Immature natural killer cell (primary cell): ENCODE data around the gene BEND7. TPM values are rescaled to one million over a fixed set of nuclear protein-coding genes. Genes with fewer than 3 reads are reported as not detected.

ENCODE experiments used
- DNase-seq, 3 donors: peaks; one replicate each; pipeline ENCODE4 v3.0.0; 2022; ENCODE audit warnings: mixed read lengths in 1 of 3
- H3K27ac Mint-ChIP-seq, 6 donors: one replicate each; pipeline ENCODE4 v1.8.0; 2020; ENCODE audit warnings: mixed read lengths in 6 of 6, mild to moderate bottlenecking in 5 of 6, inconsistent platforms in 4 of 6, moderate library complexity in 3 of 6
- H3K27me3 Mint-ChIP-seq, 3 donors: one replicate each; pipeline ENCODE4 v1.8.0; 2020 to 2021; ENCODE audit warnings: low read depth in 3 of 3, mild to moderate bottlenecking in 3 of 3, mixed read lengths in 3 of 3, moderate library complexity in 3 of 3, inconsistent platforms in 1 of 3
- H3K36me3 Mint-ChIP-seq, 3 donors: one replicate each; pipeline ENCODE4 v1.8.0; 2020; ENCODE audit warnings: mixed read lengths in 3 of 3, inconsistent platforms in 2 of 3, mild to moderate bottlenecking in 2 of 3
- H3K4me1 Mint-ChIP-seq, 2 donors: one replicate each; pipeline ENCODE4 v1.8.0; 2020; ENCODE audit warnings: inconsistent platforms in 2 of 2, mild to moderate bottlenecking in 2 of 2, mixed read lengths in 2 of 2, moderate library complexity in 1 of 2
- H3K4me3 Mint-ChIP-seq, 5 donors: one replicate each; pipeline ENCODE4 v1.8.0; 2020; ENCODE audit warnings: mild to moderate bottlenecking in 5 of 5, mixed read lengths in 5 of 5, inconsistent platforms in 3 of 5, moderate library complexity in 3 of 5
- H3K9me3 Mint-ChIP-seq, 6 donors: one replicate each; pipeline ENCODE4 v1.8.0; 2020; ENCODE audit warnings: mild to moderate bottlenecking in 6 of 6, mixed read lengths in 6 of 6, inconsistent platforms in 4 of 6, moderate library complexity in 3 of 6
- polyA plus RNA-seq, 3 donors: library from polyadenylated mRNA; unstranded; fragments of 300-500 nt; fragmentation: Illumina TruSeq; gene quantifications; one replicate each; pipeline ENCODE4 v1.2.3, GENCODE V29; 2021

Gene BEND7
- polyA plus RNA-seq, 3 donors from 2014 or later: not detected

GRCh38 chr10:13485623-13486022 lies 43.2 kb downstream of the BEND7 start:
- Mint-ChIP-seq H3K27ac (no peak overlapping the region), H3K4me1 (no peaks in the 10 kb centered on the region), H3K36me3 (no peaks in the 10 kb centered on the region), H3K4me3 (no peak overlapping the region), H3K9me3 (no peaks in the 10 kb centered on the region), H3K27me3 (peaks cover 1 to 4% (median 4%) of the 10 kb centered on the region in 3 donors)
- DNase-seq: no peak

GRCh38 chr10:13483951-13484350 lies 44.9 kb downstream of the BEND7 start:
- Mint-ChIP-seq H3K27ac (no peak overlapping the region), H3K4me1 (no peaks in the 10 kb centered on the region), H3K4me3 (no peak overlapping the region), H3K36me3 (no peaks in the 10 kb centered on the region), H3K9me3 (no peaks in the 10 kb centered on the region), H3K27me3 (peaks cover 1 to 4% (median 4%) of the 10 kb centered on the region in 3 donors)
- DNase-seq: no peak

- H3K4me3 Mint-ChIP-seq: no peak overlapping the region
- no peaks in the 10 kb centered on the region for H3K36me3 Mint-ChIP-seq
- no peak overlapping the region for H3K27ac Mint-ChIP-seq
- H3K27me3 Mint-ChIP-seq: peaks cover 1 to 4% (median 4%) of the 10 kb centered on the region in 3 donors
- DNase-seq: no peak
- H3K9me3 Mint-ChIP-seq: no peaks in the 10 kb centered on the region
- H3K4me1 Mint-ChIP-seq: no peaks in the 10 kb centered on the region
Observed at GRCh38 chr10:13483073-13483472, 45.7 kb downstream of the BEND7 start.

- Mint-ChIP-seq H3K36me3 (no peaks in the 10 kb centered on the region), H3K9me3 (no peaks in the 10 kb centered on the region), H3K27ac (no peak overlapping the region), H3K4me3 (no peak overlapping the region), H3K4me1 (no peaks in the 10 kb centered on the region), H3K27me3 (peaks cover 1 to 9% (median 4%) of the 10 kb centered on the region in 3 donors)
- DNase-seq: no peak
Observed at GRCh38 chr10:13481690-13482089, 47.1 kb downstream of the BEND7 start.

- no peak for DNase-seq
- Mint-ChIP-seq H3K36me3 (no peaks in the 10 kb centered on the region), H3K9me3 (no peaks in the 10 kb centered on the region), H3K27me3 (peaks cover 0 to 5% (median 0%) of the 10 kb centered on the region in 3 donors), H3K27ac (no peak overlapping the region), H3K4me1 (no peaks in the 10 kb centered on the region), H3K4me3 (no peak overlapping the region)
Observed at GRCh38 chr10:13475124-13475523, 53.7 kb downstream of the BEND7 start.

GRCh38 chr10:13473986-13474385 lies 54.8 kb downstream of the BEND7 start:
- Mint-ChIP-seq H3K27me3 (peaks cover 0 to 5% (median 1%) of the 10 kb centered on the region in 3 donors), H3K27ac (no peak overlapping the region), H3K4me3 (no peak overlapping the region), H3K4me1 (no peaks in the 10 kb centered on the region), H3K36me3 (no peaks in the 10 kb centered on the region), H3K9me3 (no peaks in the 10 kb centered on the region)
- no peak for DNase-seq

GRCh38 chr10:13472359-13472758 lies 56.5 kb downstream of the BEND7 start:
- Mint-ChIP-seq H3K27ac (no peak overlapping the region), H3K4me1 (no peaks in the 10 kb centered on the region), H3K9me3 (no peaks in the 10 kb centered on the region), H3K36me3 (no peaks in the 10 kb centered on the region), H3K4me3 (no peak overlapping the region), H3K27me3 (peaks cover 0 to 6% (median 0%) of the 10 kb centered on the region in 3 donors)
- DNase-seq: no peak

- peaks cover 0 to 6% (median 4%) of the 10 kb centered on the region in 3 donors for H3K27me3 Mint-ChIP-seq
- no peak overlapping the region for H3K27ac Mint-ChIP-seq
- no peaks in the 10 kb centered on the region for H3K9me3 Mint-ChIP-seq
- H3K36me3 Mint-ChIP-seq: no peaks in the 10 kb centered on the region
- DNase-seq: no peak
- H3K4me1 Mint-ChIP-seq: no peaks in the 10 kb centered on the region
- H3K4me3 Mint-ChIP-seq: no peak overlapping the region
Observed at GRCh38 chr10:13470270-13470669, 58.5 kb downstream of the BEND7 start.

- no peak for DNase-seq
- Mint-ChIP-seq H3K4me1 (no peaks in the 10 kb centered on the region), H3K27ac (no peak overlapping the region), H3K36me3 (no peaks in the 10 kb centered on the region), H3K27me3 (peaks cover 0 to 12% (median 2%) of the 10 kb centered on the region in 3 donors), H3K4me3 (no peak overlapping the region), H3K9me3 (no peaks in the 10 kb centered on the region)
Observed at GRCh38 chr10:13462551-13462950, 66.3 kb downstream of the BEND7 start.

GRCh38 chr10:13458687-13459012 lies 70.2 kb downstream of the BEND7 start:
- Mint-ChIP-seq H3K27ac (no peak overlapping the region), H3K4me1 (no peaks in the 10 kb centered on the region), H3K36me3 (no peaks in the 10 kb centered on the region), H3K4me3 (no peak overlapping the region), H3K27me3 (peaks cover 3 to 6% (median 4%) of the 10 kb centered on the region in 3 donors), H3K9me3 (no peaks in the 10 kb centered on the region)
- DNase-seq: no peak

- no peaks in the 10 kb centered on the region for H3K4me1 Mint-ChIP-seq
- H3K36me3 Mint-ChIP-seq: no peaks in the 10 kb centered on the region
- no peak overlapping the region for H3K27ac Mint-ChIP-seq
- no peak for DNase-seq
- no peaks in the 10 kb centered on the region for H3K9me3 Mint-ChIP-seq
- H3K27me3 Mint-ChIP-seq: peaks cover 3 to 6% (median 4%) of the 10 kb centered on the region in 3 donors
- H3K4me3 Mint-ChIP-seq: no peak overlapping the region
Observed at GRCh38 chr10:13457958-13458686, 70.7 kb downstream of the BEND7 start.

- no peak for DNase-seq
- Mint-ChIP-seq H3K4me1 (no peaks in the 10 kb centered on the region), H3K9me3 (no peaks in the 10 kb centered on the region), H3K27ac (no peak overlapping the region), H3K27me3 (peaks cover 2 to 6% (median 2%) of the 10 kb centered on the region in 3 donors), H3K36me3 (no peaks in the 10 kb centered on the region), H3K4me3 (no peak overlapping the region)
Observed at GRCh38 chr10:13453896-13454295, 74.9 kb downstream of the BEND7 start.

- H3K4me3 Mint-ChIP-seq: no peak overlapping the region
- H3K27ac Mint-ChIP-seq: no peak overlapping the region
- no peaks in the 10 kb centered on the region for H3K9me3 Mint-ChIP-seq
- H3K36me3 Mint-ChIP-seq: no peaks in the 10 kb centered on the region
- H3K27me3 Mint-ChIP-seq: peaks cover 5 to 6% (median 5%) of the 10 kb centered on the region in 3 donors
- DNase-seq: no peak
- H3K4me1 Mint-ChIP-seq: no peaks in the 10 kb centered on the region
Observed at GRCh38 chr10:13450069-13450468, 78.7 kb downstream of the BEND7 start.

GRCh38 chr10:13449296-13449695 lies 79.5 kb downstream of the BEND7 start:
- H3K36me3 Mint-ChIP-seq: no peaks in the 10 kb centered on the region
- peaks cover 3 to 6% (median 5%) of the 10 kb centered on the region in 3 donors for H3K27me3 Mint-ChIP-seq
- no peaks in the 10 kb centered on the region for H3K4me1 Mint-ChIP-seq
- no peak overlapping the region for H3K27ac Mint-ChIP-seq
- no peak overlapping the region for H3K4me3 Mint-ChIP-seq
- no peaks in the 10 kb centered on the region for H3K9me3 Mint-ChIP-seq
- no peak for DNase-seq

- H3K36me3 Mint-ChIP-seq: no peaks in the 10 kb centered on the region
- peaks cover 3 to 8% (median 5%) of the 10 kb centered on the region in 3 donors for H3K27me3 Mint-ChIP-seq
- H3K4me1 Mint-ChIP-seq: no peaks in the 10 kb centered on the region
- no peak for DNase-seq
- H3K4me3 Mint-ChIP-seq: no peak overlapping the region
- H3K27ac Mint-ChIP-seq: no peak overlapping the region
- no peaks in the 10 kb centered on the region for H3K9me3 Mint-ChIP-seq
Observed at GRCh38 chr10:13448216-13448615, 80.6 kb downstream of the BEND7 start.
